ENCODE results near the gene HOMER3. TPM values are rescaled to one million over a fixed set of nuclear protein-coding genes. Genes with fewer than 3 reads are reported as not detected.

HOMER3 gene
- total RNA-seq, 1 donor, result 98.4 TPM

- Histone ChIP-seq H3K4me1 (ENCODE audit: insufficient read depth, low read length) (no peaks in the 10 kb centered on the region), H3K4me3 (ENCODE audit: insufficient read depth, low read length) (no peak overlapping the region), H3K27me3 (ENCODE audit: insufficient read depth, low read length) (peaks cover 5% of the 10 kb centered on the region), H4K20me1 (ENCODE audit: insufficient read depth, low read length) (no peaks in the 10 kb centered on the region), H2AFZ (ENCODE audit: low read length) (no peak overlapping the region), H3K27ac (ENCODE audit: low read depth, low read length) (no peak overlapping the region), H3K79me2 (ENCODE audit: insufficient read depth, low read length) (no peaks in the 10 kb centered on the region), H3K36me3 (ENCODE audit: insufficient read depth, low read length) (no peaks in the 10 kb centered on the region), H3K9me3 (ENCODE audit: low read depth, low read length) (no peaks in the 10 kb centered on the region), H3K4me2 (ENCODE audit: insufficient read depth, low read length) (no peak overlapping the region)
- no peak for DNase-seq (ENCODE audit: insufficient read length, low spot score, missing footprints)
- TF ChIP-seq, protein P1, sequence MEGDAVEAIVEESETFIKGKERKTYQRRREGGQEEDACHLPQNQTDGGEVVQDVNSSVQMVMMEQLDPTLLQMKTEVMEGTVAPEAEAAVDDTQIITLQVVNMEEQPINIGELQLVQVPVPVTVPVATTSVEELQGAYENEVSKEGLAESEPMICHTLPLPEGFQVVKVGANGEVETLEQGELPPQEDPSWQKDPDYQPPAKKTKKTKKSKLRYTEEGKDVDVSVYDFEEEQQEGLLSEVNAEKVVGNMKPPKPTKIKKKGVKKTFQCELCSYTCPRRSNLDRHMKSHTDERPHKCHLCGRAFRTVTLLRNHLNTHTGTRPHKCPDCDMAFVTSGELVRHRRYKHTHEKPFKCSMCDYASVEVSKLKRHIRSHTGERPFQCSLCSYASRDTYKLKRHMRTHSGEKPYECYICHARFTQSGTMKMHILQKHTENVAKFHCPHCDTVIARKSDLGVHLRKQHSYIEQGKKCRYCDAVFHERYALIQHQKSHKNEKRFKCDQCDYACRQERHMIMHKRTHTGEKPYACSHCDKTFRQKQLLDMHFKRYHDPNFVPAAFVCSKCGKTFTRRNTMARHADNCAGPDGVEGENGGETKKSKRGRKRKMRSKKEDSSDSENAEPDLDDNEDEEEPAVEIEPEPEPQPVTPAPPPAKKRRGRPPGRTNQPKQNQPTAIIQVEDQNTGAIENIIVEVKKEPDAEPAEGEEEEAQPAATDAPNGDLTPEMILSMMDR (IDR thresholded peaks at IDR 0.05; ENCODE audit: extremely low read depth, low read depth, low read length), result no peak
These were observed 37.6 kb upstream of the HOMER3 start for GRCh38 chr19:18978616-18979015.

GRCh38 chr19:18975869-18976268, 34.9 kb upstream of the HOMER3 start:
- no peak overlapping the region for H3K4me2 ChIP-seq (ENCODE audit: insufficient read depth, low read length)
- H3K4me3 ChIP-seq (ENCODE audit: insufficient read depth, low read length), result no peak overlapping the region
- DNase-seq (ENCODE audit: insufficient read length, low spot score, missing footprints), result peak; percentile 17
- H4K20me1 ChIP-seq (ENCODE audit: insufficient read depth, low read length), result no peaks in the 10 kb centered on the region
- H3K79me2 ChIP-seq (ENCODE audit: insufficient read depth, low read length), result no peaks in the 10 kb centered on the region
- no peak overlapping the region for H3K27ac ChIP-seq (ENCODE audit: low read depth, low read length)
- peaks cover 9% of the 10 kb centered on the region for H3K4me1 ChIP-seq (ENCODE audit: insufficient read depth, low read length)
- H3K9me3 ChIP-seq (ENCODE audit: low read depth, low read length), result no peaks in the 10 kb centered on the region
- no peaks in the 10 kb centered on the region for H3K27me3 ChIP-seq (ENCODE audit: insufficient read depth, low read length)
- no peak overlapping the region for H2AFZ ChIP-seq (ENCODE audit: low read length)
- no peaks in the 10 kb centered on the region for H3K36me3 ChIP-seq (ENCODE audit: insufficient read depth, low read length)
- TF ChIP-seq, protein P1 (IDR thresholded peaks at IDR 0.05; ENCODE audit: extremely low read depth, low read depth, low read length), result no peak

DNA sequence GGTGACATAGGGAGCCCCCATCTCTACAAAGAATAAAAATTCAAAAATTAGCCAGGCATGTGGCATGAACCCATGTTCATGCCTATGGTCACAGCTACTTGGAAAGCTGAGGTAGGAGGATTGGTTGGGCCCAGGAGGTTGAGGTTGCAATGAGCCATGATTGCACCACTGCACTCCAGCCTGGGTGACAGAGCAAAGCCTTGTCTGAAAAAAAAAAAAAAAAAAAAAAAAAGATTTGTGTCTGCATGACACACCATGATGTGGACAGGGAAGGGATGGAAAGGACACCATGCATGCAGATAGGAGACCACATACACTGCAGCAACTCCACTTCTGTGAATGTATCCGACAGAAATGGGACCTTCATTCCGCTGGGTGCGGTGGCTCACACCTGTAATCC, 34.0 kb upstream of the HOMER3 start:
- H3K27ac ChIP-seq (ENCODE audit: low read depth, low read length), result no peak overlapping the region
- H3K9me3 ChIP-seq (ENCODE audit: low read depth, low read length), result no peaks in the 10 kb centered on the region
- H3K4me2 ChIP-seq (ENCODE audit: insufficient read depth, low read length), result no peak overlapping the region
- H2AFZ ChIP-seq (ENCODE audit: low read length), result no peak overlapping the region
- no peaks in the 10 kb centered on the region for H3K27me3 ChIP-seq (ENCODE audit: insufficient read depth, low read length)
- H3K79me2 ChIP-seq (ENCODE audit: insufficient read depth, low read length), result no peaks in the 10 kb centered on the region
- H3K36me3 ChIP-seq (ENCODE audit: insufficient read depth, low read length), result no peaks in the 10 kb centered on the region
- no peaks in the 10 kb centered on the region for H4K20me1 ChIP-seq (ENCODE audit: insufficient read depth, low read length)
- TF ChIP-seq, protein P1 (IDR thresholded peaks at IDR 0.05; ENCODE audit: extremely low read depth, low read depth, low read length), result no peak
- peak; percentile 66 for DNase-seq (ENCODE audit: insufficient read length, low spot score, missing footprints)
- no peak overlapping the region for H3K4me3 ChIP-seq (ENCODE audit: insufficient read depth, low read length)
- H3K4me1 ChIP-seq (ENCODE audit: insufficient read depth, low read length), result peaks cover 17% of the 10 kb centered on the region

- Histone ChIP-seq H3K4me2 (ENCODE audit: insufficient read depth, low read length) (no peak overlapping the region), H2AFZ (ENCODE audit: low read length) (no peak overlapping the region), H3K36me3 (ENCODE audit: insufficient read depth, low read length) (no peaks in the 10 kb centered on the region), H3K27ac (ENCODE audit: low read depth, low read length) (no peak overlapping the region), H3K4me3 (ENCODE audit: insufficient read depth, low read length) (no peak overlapping the region), H3K27me3 (ENCODE audit: insufficient read depth, low read length) (no peaks in the 10 kb centered on the region), H3K79me2 (ENCODE audit: insufficient read depth, low read length) (no peaks in the 10 kb centered on the region), H3K9me3 (ENCODE audit: low read depth, low read length) (no peaks in the 10 kb centered on the region), H4K20me1 (ENCODE audit: insufficient read depth, low read length) (no peaks in the 10 kb centered on the region), H3K4me1 (ENCODE audit: insufficient read depth, low read length) (peaks cover 22% of the 10 kb centered on the region)
- no peak for DNase-seq (ENCODE audit: insufficient read length, low spot score, missing footprints)
- TF ChIP-seq, protein P1 (IDR thresholded peaks at IDR 0.05; ENCODE audit: extremely low read depth, low read depth, low read length), result no peak
These were observed 31.8 kb upstream of the HOMER3 start for GRCh38 chr19:18972851-18973250.
